ENCODE measurements around the gene UBE2N.

Gene UBE2N

DNA sequence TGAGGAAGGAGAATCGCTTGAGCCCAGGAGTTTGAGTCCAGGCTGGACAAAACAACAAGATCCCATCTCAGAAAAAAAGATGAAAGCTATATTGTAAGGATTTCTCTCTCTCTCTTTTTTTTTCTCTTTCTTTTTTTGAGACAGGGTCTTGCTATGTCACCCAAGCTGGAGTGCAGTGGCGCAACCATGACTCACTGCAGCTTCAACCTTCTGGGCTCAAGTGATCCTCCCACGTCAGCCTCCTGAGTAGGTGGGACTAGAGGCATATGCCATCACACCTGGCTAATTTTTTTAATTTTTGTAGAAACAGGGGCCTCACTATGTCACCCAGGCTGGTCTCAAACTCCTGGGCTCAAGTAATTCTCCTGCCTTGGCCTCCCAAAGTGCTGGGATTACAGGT, 19.8 kb upstream of the UBE2N start:
- Mint-ChIP-seq H3K27ac (no peak overlapping the region), H3K4me3 (no peak overlapping the region), H3K4me1 (no peaks in the 10 kb centered on the region), H3K9me3 (no peaks in the 10 kb centered on the region), H3K36me3 (ENCODE audit: low read depth) (no peaks in the 10 kb centered on the region), H3K27me3 (ENCODE audit: low read depth, poor library complexity) (peaks cover 3% of the 10 kb centered on the region)
- no peak for DNase-seq
- TF ChIP-seq CTCF (IDR thresholded peaks at IDR 0.05), result no peak

- peaks cover 3% of the 10 kb centered on the region for H3K27me3 Mint-ChIP-seq (ENCODE audit: low read depth, poor library complexity)
- no peak overlapping the region for H3K27ac Mint-ChIP-seq
- no peak overlapping the region for H3K4me3 Mint-ChIP-seq
- H3K4me1 Mint-ChIP-seq, result no peaks in the 10 kb centered on the region
- DNase-seq, result no peak
- no peaks in the 10 kb centered on the region for H3K36me3 Mint-ChIP-seq (ENCODE audit: low read depth)
- H3K9me3 Mint-ChIP-seq, result no peaks in the 10 kb centered on the region
- no peak for TF ChIP-seq CTCF (IDR thresholded peaks at IDR 0.05)
Measured at GRCh38 chr12:93460902-93461301, 19.2 kb upstream of the UBE2N start.

GRCh38 chr12:93460003-93460402, 18.3 kb upstream of the UBE2N start:
- Mint-ChIP-seq H3K4me3 (no peak overlapping the region), H3K36me3 (ENCODE audit: low read depth) (no peaks in the 10 kb centered on the region), H3K27me3 (ENCODE audit: low read depth, poor library complexity) (peaks cover 6% of the 10 kb centered on the region), H3K9me3 (no peaks in the 10 kb centered on the region), H3K4me1 (no peaks in the 10 kb centered on the region), H3K27ac (no peak overlapping the region)
- no peak for TF ChIP-seq CTCF (IDR thresholded peaks at IDR 0.05)
- no peak for DNase-seq

DNA sequence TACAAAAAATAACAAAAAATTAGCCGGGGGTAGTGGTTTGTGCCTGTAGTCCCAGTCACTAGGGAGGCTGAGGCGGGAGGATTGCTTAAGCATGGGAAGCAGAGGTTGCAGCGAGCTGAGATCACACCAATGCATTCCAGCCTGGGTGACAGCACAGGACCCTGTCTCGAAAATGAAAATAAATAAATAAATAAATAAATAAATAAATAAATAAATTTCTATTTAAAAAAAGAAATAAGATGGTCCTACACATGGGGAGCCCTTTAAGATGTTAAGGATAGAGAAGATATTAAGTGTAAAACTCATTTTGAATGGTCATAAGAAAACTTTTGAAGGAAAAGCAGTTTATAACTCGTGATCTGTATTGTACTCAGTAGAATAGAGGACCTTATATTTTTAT, 17.4 kb upstream of the UBE2N start:
- Mint-ChIP-seq H3K27ac (no peak overlapping the region), H3K4me3 (no peak overlapping the region), H3K4me1 (no peaks in the 10 kb centered on the region), H3K9me3 (no peaks in the 10 kb centered on the region), H3K36me3 (ENCODE audit: low read depth) (no peaks in the 10 kb centered on the region), H3K27me3 (ENCODE audit: low read depth, poor library complexity) (peaks cover 8% of the 10 kb centered on the region)
- no peak for DNase-seq
- no peak for TF ChIP-seq CTCF (IDR thresholded peaks at IDR 0.05)

DNA sequence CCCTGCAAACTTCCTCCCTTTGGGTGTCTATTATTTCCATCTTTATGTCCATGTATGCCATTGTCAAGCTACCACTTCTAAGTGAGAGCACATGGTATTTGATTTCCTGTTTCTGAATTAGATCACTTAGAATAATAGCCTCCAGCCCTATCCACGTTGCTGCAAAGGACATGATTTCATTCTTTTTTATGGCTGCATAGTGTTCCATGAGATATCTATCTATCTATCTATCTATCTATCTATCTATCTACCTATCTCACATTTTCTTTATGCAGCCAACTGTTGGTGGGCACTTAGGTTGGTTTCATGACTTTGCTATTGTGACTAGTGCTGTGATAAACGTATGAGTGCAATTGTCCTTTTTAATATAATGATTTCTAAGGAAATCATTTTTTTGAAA, 14.3 kb upstream of the UBE2N start:
- no peaks in the 10 kb centered on the region for H3K9me3 Mint-ChIP-seq
- no peak for DNase-seq
- H3K4me3 Mint-ChIP-seq, result no peak overlapping the region
- H3K36me3 Mint-ChIP-seq (ENCODE audit: low read depth), result no peaks in the 10 kb centered on the region
- H3K27me3 Mint-ChIP-seq (ENCODE audit: low read depth, poor library complexity), result peaks cover 10% of the 10 kb centered on the region
- no peak for TF ChIP-seq CTCF (IDR thresholded peaks at IDR 0.05)
- H3K4me1 Mint-ChIP-seq, result no peaks in the 10 kb centered on the region
- H3K27ac Mint-ChIP-seq, result no peak overlapping the region

GRCh38 chr12:93453633-93454032, 11.9 kb upstream of the UBE2N start:
- Mint-ChIP-seq H3K4me3 (no peak overlapping the region), H3K27me3 (ENCODE audit: low read depth, poor library complexity) (peaks cover 11% of the 10 kb centered on the region), H3K27ac (no peak overlapping the region), H3K4me1 (peaks cover 10% of the 10 kb centered on the region), H3K9me3 (peaks cover 4% of the 10 kb centered on the region), H3K36me3 (ENCODE audit: low read depth) (no peaks in the 10 kb centered on the region)
- no peak for DNase-seq
- no peak for TF ChIP-seq CTCF (IDR thresholded peaks at IDR 0.05)
